Keratinocyte (primary cell): ENCODE measurements around the gene MRPL24. TPM values are rescaled to one million over a fixed set of nuclear protein-coding genes. Genes with fewer than 3 reads are reported as not detected.

ENCODE experiments used
- DNase-seq: peaks from one replicate; pipeline ENCODE4 v3.0.0-alpha.2; 2011; ENCODE audit warnings: low read depth, missing footprints, low spot score
- FAIRE-seq: peaks from 2 replicates; lab custom pipeline; 2011; peaks lifted over from hg19 to GRCh38; lab: Jason Lieb, UNC
- H2AFZ ChIP-seq: 2 replicates; pipeline ENCODE4 v1.6.0; 2012; ENCODE audit warnings: low read length, control low read depth, inconsistent platforms; ENCODE audit not compliant: control insufficient read depth
- H3K27ac ChIP-seq: 2 replicates; pipeline ENCODE4 v1.5.1; 2011; ENCODE audit warnings: low read length; ENCODE audit not compliant: control insufficient read depth, insufficient read depth
- H3K27me3 ChIP-seq: 3 replicates; pipeline ENCODE4 v1.6.0; 2011; ENCODE audit warnings: low read length; ENCODE audit not compliant: control insufficient read depth, insufficient read depth; ENCODE audit errors: extremely low read depth
- H3K36me3 ChIP-seq, 2 experiments: 2 replicates in 1 of 2; 3 replicates in 1 of 2; pipeline ENCODE4 v1.5.1; 2011; ENCODE audit warnings: low read length in 2 of 2, mild to moderate bottlenecking in 1 of 2; ENCODE audit not compliant: control insufficient read depth in 2 of 2, insufficient read depth in 2 of 2; ENCODE audit errors: extremely low read depth in 1 of 2
- H3K4me1 ChIP-seq: 3 replicates; pipeline ENCODE4 v1.5.1; 2011; ENCODE audit warnings: low read length; ENCODE audit not compliant: control insufficient read depth, insufficient read depth; ENCODE audit errors: extremely low read depth
- H3K4me2 ChIP-seq: 3 replicates; pipeline ENCODE4 v1.6.0; 2011; ENCODE audit warnings: low read depth, low read length; ENCODE audit not compliant: control insufficient read depth, insufficient read depth; ENCODE audit errors: extremely low read depth
- H3K4me3 ChIP-seq, 3 experiments: fragments of 200-600 bp in 1 of 3; sonication (generic) in 1 of 3; 2 replicates in 2 of 3; 3 replicates in 1 of 3; pipeline ENCODE4 v1.5.1; 2011 to 2016; ENCODE audit warnings: low read length in 3 of 3, mild to moderate bottlenecking in 3 of 3, control low read depth in 2 of 3, inconsistent platforms in 1 of 3, low read depth in 1 of 3, mixed read lengths in 1 of 3, mixed run types in 1 of 3, moderate library complexity in 1 of 3; ENCODE audit not compliant: control insufficient read depth in 2 of 3, insufficient read depth in 2 of 3; ENCODE audit errors: extremely low read depth in 1 of 3
- H3K79me2 ChIP-seq: 2 replicates; pipeline ENCODE4 v1.6.0; 2012; ENCODE audit warnings: low read length; ENCODE audit not compliant: control insufficient read depth, insufficient read depth
- H3K9ac ChIP-seq: 3 replicates; pipeline ENCODE4 v1.6.0; 2011; ENCODE audit warnings: low read length; ENCODE audit not compliant: control insufficient read depth, insufficient read depth; ENCODE audit errors: extremely low read depth
- H3K9me1 ChIP-seq: 3 replicates; pipeline ENCODE4 v1.6.0; 2011; ENCODE audit warnings: low read length; ENCODE audit not compliant: control insufficient read depth, insufficient read depth; ENCODE audit errors: extremely low read depth
- H3K9me3 ChIP-seq: 2 replicates; pipeline ENCODE4 v1.5.1; 2012; ENCODE audit warnings: low read depth, low read length; ENCODE audit not compliant: control insufficient read depth
- H4K20me1 ChIP-seq: 3 replicates; pipeline ENCODE4 v1.6.0; 2011; ENCODE audit warnings: low read length; ENCODE audit not compliant: control insufficient read depth, insufficient read depth; ENCODE audit errors: extremely low read depth
- EZH2 ChIP-seq: IDR thresholded peaks from one replicate; pipeline ENCODE4 v1.6.1; 2012; ENCODE audit warnings: inconsistent platforms, mild to moderate bottlenecking, low read length, moderate library complexity
- dilution Hi-C: fragments of 300-500 bp; cut with MboI; formaldehyde crosslinking; loops from one replicate; pipeline ENCODE4 v1.7.0; 2020; ENCODE audit warnings: low sequenced_read_pairs; ENCODE audit not compliant: extremely low pct_ligation_motif_present
- polyA plus RNA-seq, 5 experiments: library from polyadenylated mRNA; depleted of rRNA in 3 of 5; stranded (reverse) in 3 of 5; stranded (forward) in 1 of 5; unstranded in 1 of 5; fragments of >200 nt; gene quantifications; 1 replicate in 1 of 5; 2 replicates in 3 of 5; 3 replicates in 1 of 5; pipeline versions ENCODE4 v1.2.1 to v1.2.3, GENCODE V29; 2011 to 2012; ENCODE audit warnings: missing spikeins in 2 of 5, low read depth in 1 of 5, low replicate concordance in 1 of 5
- TF ChIP-seq, protein P1 (sequence below), 3 experiments: IDR thresholded peaks in 1 of 3; conservative IDR thresholded peaks in 1 of 3; optimal IDR thresholded peaks in 1 of 3; 2 replicates in 2 of 3; 3 replicates in 1 of 3; pipeline versions ENCODE3 to v1.5.1; 2011; ENCODE audit warnings: low read length in 3 of 3, mild to moderate bottlenecking in 3 of 3, moderate library complexity in 2 of 3, control low read depth in 1 of 3, inconsistent platforms in 1 of 3; ENCODE audit not compliant: insufficient read depth in 2 of 3; ENCODE audit errors: extremely low read depth in 1 of 3

Gene MRPL24
- polyA plus RNA-seq, 1 donor (not counting 4 experiments of a cell fraction or from before 2014, with no cell fraction given): 157 TPM

DNA sequence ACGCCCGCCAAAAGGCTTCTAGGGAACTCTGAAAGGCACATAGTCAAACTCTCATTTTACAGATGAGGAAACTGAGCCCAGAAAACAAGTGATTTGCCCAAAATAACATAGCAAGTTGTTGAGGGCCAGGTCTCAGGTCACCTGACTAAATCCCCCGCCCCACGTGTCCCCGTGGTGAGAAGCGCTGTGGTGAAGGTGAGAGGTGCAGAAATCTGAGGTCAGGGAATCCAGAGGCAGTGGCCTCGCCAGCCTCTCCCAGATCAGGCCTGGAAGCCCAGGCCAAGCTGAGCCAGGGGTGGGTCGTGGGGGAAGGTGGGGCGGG is 5.5 kb upstream of the MRPL24 start:
- H3K36me3 ChIP-seq: peaks cover 28% of the 10 kb centered on the region in 2 experiments
- FAIRE-seq (no peak), DNase-seq (no peak)

GRCh38 chr1:156745881-156746280 is 5.0 kb upstream of the MRPL24 start:
- H3K4me3 ChIP-seq: peak overlapping the region in 2 of 3 experiments; percentile 47 to 61
- DNase-seq: no peak
- no peaks in the 10 kb centered on the region for H4K20me1 ChIP-seq

More for the DNA sequence above, 5.5 kb upstream of the MRPL24 start:
- Histone ChIP-seq H3K4me3 (peak overlapping the region; percentile 41 to 61 (median 47)), H3K9ac (peak overlapping the region; percentile 100), H4K20me1 (no peaks in the 10 kb centered on the region), H3K9me3 (no peaks in the 10 kb centered on the region), H3K4me1 (peaks cover 44% of the 10 kb centered on the region), H3K4me2 (peak overlapping the region; percentile 89), H3K27ac (peak overlapping the region; percentile 98), H3K27me3 (no peaks in the 10 kb centered on the region), H3K9me1 (no peaks in the 10 kb centered on the region), H2AFZ (no peak overlapping the region), H3K79me2 (peaks cover 71% of the 10 kb centered on the region)
- dilution Hi-C loops: no loop called here
- TF ChIP-seq EZH2: no peak
- TF ChIP-seq, protein P1, sequence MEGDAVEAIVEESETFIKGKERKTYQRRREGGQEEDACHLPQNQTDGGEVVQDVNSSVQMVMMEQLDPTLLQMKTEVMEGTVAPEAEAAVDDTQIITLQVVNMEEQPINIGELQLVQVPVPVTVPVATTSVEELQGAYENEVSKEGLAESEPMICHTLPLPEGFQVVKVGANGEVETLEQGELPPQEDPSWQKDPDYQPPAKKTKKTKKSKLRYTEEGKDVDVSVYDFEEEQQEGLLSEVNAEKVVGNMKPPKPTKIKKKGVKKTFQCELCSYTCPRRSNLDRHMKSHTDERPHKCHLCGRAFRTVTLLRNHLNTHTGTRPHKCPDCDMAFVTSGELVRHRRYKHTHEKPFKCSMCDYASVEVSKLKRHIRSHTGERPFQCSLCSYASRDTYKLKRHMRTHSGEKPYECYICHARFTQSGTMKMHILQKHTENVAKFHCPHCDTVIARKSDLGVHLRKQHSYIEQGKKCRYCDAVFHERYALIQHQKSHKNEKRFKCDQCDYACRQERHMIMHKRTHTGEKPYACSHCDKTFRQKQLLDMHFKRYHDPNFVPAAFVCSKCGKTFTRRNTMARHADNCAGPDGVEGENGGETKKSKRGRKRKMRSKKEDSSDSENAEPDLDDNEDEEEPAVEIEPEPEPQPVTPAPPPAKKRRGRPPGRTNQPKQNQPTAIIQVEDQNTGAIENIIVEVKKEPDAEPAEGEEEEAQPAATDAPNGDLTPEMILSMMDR (optimal IDR thresholded peaks at IDR 0.05 in 1 of 3, IDR thresholded peaks at IDR 0.05 in 1 of 3, conservative IDR thresholded peaks at IDR 0.05 in 1 of 3; ENCODE audit: extremely low read depth in 1 of 3, insufficient read depth in 2 of 3, low read length in 3 of 3): no peak

More at GRCh38 chr1:156745881-156746280, 5.0 kb upstream of the MRPL24 start:
- H3K36me3 ChIP-seq: peaks cover 28% of the 10 kb centered on the region in 2 experiments
- no peaks in the 10 kb centered on the region for H3K9me1 ChIP-seq
- H3K9ac ChIP-seq: peak overlapping the region; percentile 100
- peak overlapping the region; percentile 98 for H3K27ac ChIP-seq
- H3K4me2 ChIP-seq: peak overlapping the region; percentile 89
- H2AFZ ChIP-seq: no peak overlapping the region
- H3K79me2 ChIP-seq: peaks cover 66% of the 10 kb centered on the region
- H3K27me3 ChIP-seq: no peaks in the 10 kb centered on the region
- no peaks in the 10 kb centered on the region for H3K9me3 ChIP-seq
- TF ChIP-seq EZH2: no peak
- TF ChIP-seq, protein P1 (optimal IDR thresholded peaks at IDR 0.05 in 1 of 3, IDR thresholded peaks at IDR 0.05 in 1 of 3, conservative IDR thresholded peaks at IDR 0.05 in 1 of 3; ENCODE audit: extremely low read depth in 1 of 3, insufficient read depth in 2 of 3, low read length in 3 of 3): no peak
- FAIRE-seq: no peak
- peaks cover 46% of the 10 kb centered on the region for H3K4me1 ChIP-seq
- dilution Hi-C loops: no loop called here
